HepG2 (cell line): ENCODE data around the gene CD1D.

ENCODE experiments used
- CTCF ChIP-seq: sonication (generic); formaldehyde crosslinking; IDR thresholded peaks from 2 replicates; pipeline ENCODE4 v1.5.0; 2020; ENCODE audit warnings: mild to moderate bottlenecking, missing genetic modification reagents, moderate library complexity
- MTF2 ChIP-seq: sonication (generic); formaldehyde crosslinking; IDR thresholded peaks from 2 replicates; pipeline ENCODE4 v1.5.0; 2020; ENCODE audit warnings: missing genetic modification reagents, borderline replicate concordance
- NBN ChIP-seq: fragments of 450-650 bp; conservative IDR thresholded peaks from 2 replicates; pipeline ENCODE4 v1.6.1; 2017
- NFATC3 ChIP-seq: sonication (generic); formaldehyde crosslinking; IDR thresholded peaks from 2 replicates; pipeline ENCODE4 v1.5.1; 2020; ENCODE audit warnings: mild to moderate bottlenecking, missing genetic modification reagents
- SMAD1 ChIP-seq: sonication (generic); formaldehyde crosslinking; IDR thresholded peaks from 2 replicates; pipeline ENCODE4 v1.4.0; 2020; ENCODE audit warnings: missing genetic modification reagents, low read depth, mild to moderate bottlenecking, borderline replicate concordance
- ZNF609 ChIP-seq: sonication (generic); formaldehyde crosslinking; IDR thresholded peaks from 2 replicates; pipeline ENCODE4 v1.4.0; 2020; ENCODE audit warnings: mild to moderate bottlenecking, missing genetic modification reagents, borderline replicate concordance

GRCh38 chr1:158147869-158148268 lies 32.8 kb upstream of the CD1D start:
- TF ChIP-seq MTF2 (CRISPR knock-in tag) = no peak
- no peak for TF ChIP-seq SMAD1 (CRISPR knock-in tag)
- TF ChIP-seq CTCF (CRISPR knock-in tag) = no peak
- TF ChIP-seq NFATC3 (CRISPR knock-in tag) = no peak
- TF ChIP-seq NBN = no peak
- no peak for TF ChIP-seq ZNF609 (CRISPR knock-in tag)
